EH (cell line): Measurements from ENCODE around the gene STX8.
"Not testable (repeated sequence)": the region's sequence is repeated elsewhere in the genome, so short reads cannot be mapped to it uniquely, and the experiment has no call there.

ENCODE experiments used
- DNase-seq: peaks from one replicate; pipeline ENCODE4 v3.0.0-alpha.2; 2015; ENCODE audit warnings: low read depth

The STX8 gene

GRCh38 chr17:9389111-9389527, 186.5 kb downstream of the STX8 start:
- peak; percentile 73 for DNase-seq

- DNase-seq, result no peak
Observed at GRCh38 chr17:9386401-9386800, 189.2 kb downstream of the STX8 start.

- DNase-seq, result no peak
Observed at GRCh38 chr17:9383826-9384225, 191.8 kb downstream of the STX8 start.

GRCh38 chr17:9382626-9383025, 193.0 kb downstream of the STX8 start:
- DNase-seq, result no peak

GRCh38 chr17:9381068-9381467, 194.6 kb downstream of the STX8 start:
- peak; percentile 51 for DNase-seq

- peak; percentile 24 for DNase-seq
Observed at GRCh38 chr17:9380361-9380760, 195.3 kb downstream of the STX8 start.

GRCh38 chr17:9376177-9376576, 199.4 kb downstream of the STX8 start:
- not testable (repeated sequence) for DNase-seq

GRCh38 chr17:9371019-9371418, 204.6 kb downstream of the STX8 start:
- peak; percentile 87 for DNase-seq

GRCh38 chr17:9370467-9370866, 205.2 kb downstream of the STX8 start:
- peak; percentile 56 for DNase-seq

- DNase-seq, result no peak
Observed at GRCh38 chr17:9368631-9369030, 207.0 kb downstream of the STX8 start.

- no peak for DNase-seq
Observed at GRCh38 chr17:9367156-9367555, 208.5 kb downstream of the STX8 start.

GRCh38 chr17:9364837-9365430, 210.7 kb downstream of the STX8 start:
- DNase-seq, result peak; percentile 74

- DNase-seq, result peak; percentile 33
Observed at GRCh38 chr17:9363440-9364350, 211.9 kb downstream of the STX8 start.

GRCh38 chr17:9361188-9361955, 214.2 kb downstream of the STX8 start:
- peak; percentile 83 for DNase-seq

GRCh38 chr17:9360677-9361081, 214.9 kb downstream of the STX8 start:
- peak; percentile 51 for DNase-seq

- DNase-seq, result no peak
Observed at GRCh38 chr17:9356488-9356911, 219.1 kb downstream of the STX8 start.

- no peak for DNase-seq
Observed at GRCh38 chr17:9355846-9356245, 219.8 kb downstream of the STX8 start.

- DNase-seq, result not testable (repeated sequence)
Observed at GRCh38 chr17:9355231-9355630, 220.4 kb downstream of the STX8 start.

- DNase-seq, result peak; percentile 94
Observed at GRCh38 chr17:9350080-9350479, 225.5 kb downstream of the STX8 start.

- DNase-seq, result peak; percentile 64
Observed at GRCh38 chr17:9346296-9346926, 229.2 kb downstream of the STX8 start.

- DNase-seq, result no peak
Observed at GRCh38 chr17:9343516-9343915, 232.1 kb downstream of the STX8 start.

GRCh38 chr17:9342225-9342624, 233.4 kb downstream of the STX8 start:
- no peak for DNase-seq
